Renal pelvis (tissue), 4 donors: ENCODE measurements around the gene SLC33A1. TPM values are rescaled to one million over a fixed set of nuclear protein-coding genes. Genes with fewer than 3 reads are reported as not detected.
"Not testable (repeated sequence)": the region's sequence is repeated elsewhere in the genome, so short reads cannot be mapped to it uniquely, and the experiment has no call there.

ENCODE experiments used
- DNase-seq: peaks from one replicate; pipeline ENCODE4 v3.0.0-alpha.2; 2013
- polyA plus RNA-seq, 3 donors: library from polyadenylated mRNA; unstranded; fragments of 120-200 nt; gene quantifications; one replicate each; pipeline ENCODE4 v1.2.1, GENCODE V29; 2013; ENCODE audit not compliant: insufficient read length in 3 of 3

SLC33A1 gene
- polyA plus RNA-seq, 3 donors: 37.3 to 44.9 (median 38.0) TPM

GRCh38 chr3:155870133-155870944 lies 16.1 kb upstream of the SLC33A1 start, which contains the start of gene GMPS:
GMPS (plus strand) TSS chr3:155870650; CDS start chr3:155870871, 221 bp downstream.
- peak; percentile 93 for DNase-seq

GRCh38 chr3:155869691-155870090 lies 15.5 kb upstream of the SLC33A1 start:
- no peak for DNase-seq

- no peak for DNase-seq
These were observed 9.0 kb upstream of the SLC33A1 start for GRCh38 chr3:155863072-155863784.

- not testable (repeated sequence) for DNase-seq
These were observed 8.2 kb upstream of the SLC33A1 start for GRCh38 chr3:155862290-155862982.

GRCh38 chr3:155861476-155862183 lies 7.4 kb upstream of the SLC33A1 start:
- no peak for DNase-seq

- DNase-seq: not testable (repeated sequence)
These were observed 6.2 kb upstream of the SLC33A1 start for GRCh38 chr3:155860424-155860823.

GRCh38 chr3:155859859-155860258 lies 5.6 kb upstream of the SLC33A1 start:
- no peak for DNase-seq

GRCh38 chr3:155853214-155854140 lies 750 bp downstream of the SLC33A1 start:
- no peak for DNase-seq

- DNase-seq: no peak
These were observed 1.9 kb downstream of the SLC33A1 start for GRCh38 chr3:155852341-155852740.

- not testable (repeated sequence) for DNase-seq
These were observed 4.8 kb downstream of the SLC33A1 start for GRCh38 chr3:155849404-155849803.

- DNase-seq: no peak
These were observed 6.2 kb downstream of the SLC33A1 start for GRCh38 chr3:155847993-155848392.

GRCh38 chr3:155846119-155846518 lies 8.1 kb downstream of the SLC33A1 start:
- DNase-seq: no peak

GRCh38 chr3:155843569-155843968 lies 10.7 kb downstream of the SLC33A1 start:
- DNase-seq: no peak

- no peak for DNase-seq
These were observed 18.7 kb downstream of the SLC33A1 start for GRCh38 chr3:155835341-155836071.

- DNase-seq: not testable (repeated sequence)
These were observed 25.6 kb downstream of the SLC33A1 start for GRCh38 chr3:155828490-155829098.

GRCh38 chr3:155815030-155815545 lies 39.1 kb downstream of the SLC33A1 start:
- DNase-seq: no peak

GRCh38 chr3:155813224-155813623 lies 41.0 kb downstream of the SLC33A1 start:
- not testable (repeated sequence) for DNase-seq

- DNase-seq: no peak
These were observed 45.0 kb downstream of the SLC33A1 start for GRCh38 chr3:155809181-155809580.

- no peak for DNase-seq
These were observed 46.4 kb downstream of the SLC33A1 start for GRCh38 chr3:155807823-155808222.
